ENCODE measurements around the gene XPR1.

GRCh38 chr1:180745098-180745497 lies 113.3 kb downstream of the XPR1 start:
- TF ChIP-seq POLR2A (IDR thresholded peaks at IDR 0.05): no peak
- TF ChIP-seq, protein P1, sequence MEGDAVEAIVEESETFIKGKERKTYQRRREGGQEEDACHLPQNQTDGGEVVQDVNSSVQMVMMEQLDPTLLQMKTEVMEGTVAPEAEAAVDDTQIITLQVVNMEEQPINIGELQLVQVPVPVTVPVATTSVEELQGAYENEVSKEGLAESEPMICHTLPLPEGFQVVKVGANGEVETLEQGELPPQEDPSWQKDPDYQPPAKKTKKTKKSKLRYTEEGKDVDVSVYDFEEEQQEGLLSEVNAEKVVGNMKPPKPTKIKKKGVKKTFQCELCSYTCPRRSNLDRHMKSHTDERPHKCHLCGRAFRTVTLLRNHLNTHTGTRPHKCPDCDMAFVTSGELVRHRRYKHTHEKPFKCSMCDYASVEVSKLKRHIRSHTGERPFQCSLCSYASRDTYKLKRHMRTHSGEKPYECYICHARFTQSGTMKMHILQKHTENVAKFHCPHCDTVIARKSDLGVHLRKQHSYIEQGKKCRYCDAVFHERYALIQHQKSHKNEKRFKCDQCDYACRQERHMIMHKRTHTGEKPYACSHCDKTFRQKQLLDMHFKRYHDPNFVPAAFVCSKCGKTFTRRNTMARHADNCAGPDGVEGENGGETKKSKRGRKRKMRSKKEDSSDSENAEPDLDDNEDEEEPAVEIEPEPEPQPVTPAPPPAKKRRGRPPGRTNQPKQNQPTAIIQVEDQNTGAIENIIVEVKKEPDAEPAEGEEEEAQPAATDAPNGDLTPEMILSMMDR (IDR thresholded peaks at IDR 0.05): no peak
- TF ChIP-seq POLR2AphosphoS5 (IDR thresholded peaks at IDR 0.05; ENCODE audit: insufficient read depth in 1 of 2, low read depth in 1 of 2): no peak
